DOHH2 (cell line): ENCODE data around the gene SIT1.

Experiments used
- H3F3A ChIP-seq: fragments of 200-600 bp; sonication (generic), shearing (Covaris generic); 2 replicates; pipeline ENCODE4 v1.6.0; 2016; ENCODE audit warnings: antibody characterized with exemption, mild to moderate bottlenecking; ENCODE audit not compliant: control insufficient read depth, insufficient read depth
- H3K27ac ChIP-seq: fragments of 200-600 bp; sonication (generic); 2 replicates; pipeline ENCODE4 v1.5.1; 2014; ENCODE audit warnings: low read depth, mild to moderate bottlenecking, low read length, moderate library complexity
- H3K27me3 ChIP-seq: fragments of 200-600 bp; sonication (generic); 2 replicates; pipeline ENCODE4 v1.6.1; 2014; ENCODE audit warnings: mild to moderate bottlenecking, low read length, mixed read lengths; ENCODE audit not compliant: control insufficient read depth
- H3K36me3 ChIP-seq: fragments of 200-600 bp; sonication (generic); 2 replicates; pipeline ENCODE4 v1.6.1; 2014; ENCODE audit warnings: mild to moderate bottlenecking, low read length, moderate library complexity, mixed read lengths; ENCODE audit not compliant: control insufficient read depth
- H3K4me1 ChIP-seq: fragments of 200-600 bp; sonication (generic); 2 replicates; pipeline ENCODE4 v1.6.1; 2014; ENCODE audit warnings: mild to moderate bottlenecking, low read length, mixed read lengths; ENCODE audit not compliant: control insufficient read depth
- H3K4me2 ChIP-seq: fragments of 200-600 bp; sonication (generic); 2 replicates; pipeline ENCODE4 v1.6.0; 2014; ENCODE audit warnings: mild to moderate bottlenecking, low read length, moderate library complexity
- H3K4me3 ChIP-seq: fragments of 200-600 bp; sonication (generic); 2 replicates; pipeline ENCODE4 v1.5.1; 2014; ENCODE audit warnings: mild to moderate bottlenecking, low read length, mixed read lengths
- H3K79me2 ChIP-seq: fragments of 200-600 bp; sonication (generic); 2 replicates; pipeline ENCODE4 v1.6.1; 2014; ENCODE audit warnings: mild to moderate bottlenecking, low read length, mixed read lengths; ENCODE audit not compliant: control insufficient read depth
- H3K9me2 ChIP-seq: fragments of 200-600 bp; sonication (generic); replicated peaks from 2 replicates; pipeline ENCODE4 v1.6.1; 2014; ENCODE audit warnings: mild to moderate bottlenecking, low read length, mixed read lengths; ENCODE audit not compliant: control insufficient read depth
- H3K9me3 ChIP-seq: fragments of 200-600 bp; sonication (generic); 2 replicates; pipeline ENCODE4 v1.6.1; 2014; ENCODE audit warnings: antibody characterized with exemption, low read length, mixed read lengths; ENCODE audit not compliant: control insufficient read depth, insufficient read depth
- H4K20me1 ChIP-seq: fragments of 200-600 bp; sonication (generic); 2 replicates; pipeline ENCODE4 v1.6.0; 2014; ENCODE audit warnings: low read depth, mild to moderate bottlenecking, antibody characterized with exemption, low read length, moderate library complexity; ENCODE audit not compliant: control insufficient read depth, insufficient read depth
- EZH2phosphoT487 ChIP-seq: fragments of 200-600 bp; sonication (generic); IDR thresholded peaks from 2 replicates; pipeline ENCODE4 v1.6.1; 2017; ENCODE audit warnings: borderline replicate concordance, mild to moderate bottlenecking, antibody characterized with exemption, low read length, moderate library complexity, mixed read lengths
- TF ChIP-seq, protein P1 (sequence below): fragments of 200-600 bp; sonication (generic); IDR thresholded peaks from one replicate; pipeline ENCODE4 v1.5.1; 2014; ENCODE audit warnings: antibody characterized with exemption, mild to moderate bottlenecking, low read depth, low read length; ENCODE audit not compliant: poor library complexity, severe bottlenecking

The SIT1 gene

DNA sequence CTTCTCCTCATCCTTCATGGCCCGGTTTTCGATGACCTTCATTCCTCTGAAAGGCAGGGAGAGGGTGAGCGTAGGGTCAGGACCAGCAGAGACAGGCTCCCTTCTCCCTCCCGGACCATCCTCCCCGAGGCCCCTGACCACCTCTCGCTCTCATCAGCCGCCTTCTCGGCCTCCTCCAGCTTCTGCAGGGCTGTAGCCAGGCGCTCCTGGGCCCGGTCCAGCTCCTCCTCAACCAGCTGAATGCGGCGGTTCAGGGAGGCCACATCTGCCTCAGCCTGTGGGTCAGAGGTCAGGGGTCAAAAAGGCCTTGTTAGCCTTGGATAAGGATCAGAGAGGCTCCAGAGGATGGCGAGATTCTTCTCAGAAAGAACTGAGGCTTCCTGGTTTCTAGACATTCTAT, 34.8 kb upstream of the SIT1 start:
- Histone ChIP-seq H3K9me3 (no peaks in the 10 kb centered on the region), H3K27me3 (no peaks in the 10 kb centered on the region), H3K27ac (no peak overlapping the region), H3K36me3 (no peaks in the 10 kb centered on the region), H3K9me2 (no peaks in the 10 kb centered on the region), H3K79me2 (no peaks in the 10 kb centered on the region), H3F3A (no peaks in the 10 kb centered on the region), H3K4me1 (peaks cover 52% of the 10 kb centered on the region), H3K4me2 (no peak overlapping the region), H3K4me3 (no peak overlapping the region), H4K20me1 (no peaks in the 10 kb centered on the region)
- no peak for TF ChIP-seq EZH2phosphoT487
- TF ChIP-seq, protein P1, sequence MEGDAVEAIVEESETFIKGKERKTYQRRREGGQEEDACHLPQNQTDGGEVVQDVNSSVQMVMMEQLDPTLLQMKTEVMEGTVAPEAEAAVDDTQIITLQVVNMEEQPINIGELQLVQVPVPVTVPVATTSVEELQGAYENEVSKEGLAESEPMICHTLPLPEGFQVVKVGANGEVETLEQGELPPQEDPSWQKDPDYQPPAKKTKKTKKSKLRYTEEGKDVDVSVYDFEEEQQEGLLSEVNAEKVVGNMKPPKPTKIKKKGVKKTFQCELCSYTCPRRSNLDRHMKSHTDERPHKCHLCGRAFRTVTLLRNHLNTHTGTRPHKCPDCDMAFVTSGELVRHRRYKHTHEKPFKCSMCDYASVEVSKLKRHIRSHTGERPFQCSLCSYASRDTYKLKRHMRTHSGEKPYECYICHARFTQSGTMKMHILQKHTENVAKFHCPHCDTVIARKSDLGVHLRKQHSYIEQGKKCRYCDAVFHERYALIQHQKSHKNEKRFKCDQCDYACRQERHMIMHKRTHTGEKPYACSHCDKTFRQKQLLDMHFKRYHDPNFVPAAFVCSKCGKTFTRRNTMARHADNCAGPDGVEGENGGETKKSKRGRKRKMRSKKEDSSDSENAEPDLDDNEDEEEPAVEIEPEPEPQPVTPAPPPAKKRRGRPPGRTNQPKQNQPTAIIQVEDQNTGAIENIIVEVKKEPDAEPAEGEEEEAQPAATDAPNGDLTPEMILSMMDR, result no peak

DNA sequence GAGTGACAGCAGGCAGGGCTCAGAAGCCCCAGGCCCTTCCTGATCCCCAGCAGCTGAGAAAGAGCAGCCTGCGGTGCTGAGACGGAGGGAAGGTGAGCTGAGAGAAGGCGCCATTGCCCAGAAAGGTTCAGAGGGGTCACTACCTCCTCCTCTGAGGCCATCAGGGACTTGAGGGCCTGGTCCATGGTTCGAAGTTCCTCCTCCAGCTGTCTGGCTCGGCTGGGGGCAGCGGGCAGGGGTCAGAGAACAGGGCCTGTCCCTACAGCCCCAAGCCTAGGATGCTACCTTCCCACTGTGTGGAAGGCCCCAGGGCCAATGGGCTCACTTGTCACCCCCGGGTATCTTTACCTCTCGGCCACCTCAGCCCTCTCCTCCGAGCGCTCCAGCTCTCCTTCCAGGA, 34.2 kb upstream of the SIT1 start:
- H3K4me1 ChIP-seq, result peaks cover 53% of the 10 kb centered on the region
- H3K27ac ChIP-seq, result no peak overlapping the region
- TF ChIP-seq, protein P1, result no peak
- no peak for TF ChIP-seq EZH2phosphoT487
- H3K36me3 ChIP-seq, result no peaks in the 10 kb centered on the region
- H4K20me1 ChIP-seq, result no peaks in the 10 kb centered on the region
- no peak overlapping the region for H3K4me2 ChIP-seq
- H3K9me3 ChIP-seq, result no peaks in the 10 kb centered on the region
- H3K4me3 ChIP-seq, result no peak overlapping the region
- H3F3A ChIP-seq, result no peaks in the 10 kb centered on the region
- H3K79me2 ChIP-seq, result no peaks in the 10 kb centered on the region
- H3K9me2 ChIP-seq, result no peaks in the 10 kb centered on the region
- no peaks in the 10 kb centered on the region for H3K27me3 ChIP-seq

DNA sequence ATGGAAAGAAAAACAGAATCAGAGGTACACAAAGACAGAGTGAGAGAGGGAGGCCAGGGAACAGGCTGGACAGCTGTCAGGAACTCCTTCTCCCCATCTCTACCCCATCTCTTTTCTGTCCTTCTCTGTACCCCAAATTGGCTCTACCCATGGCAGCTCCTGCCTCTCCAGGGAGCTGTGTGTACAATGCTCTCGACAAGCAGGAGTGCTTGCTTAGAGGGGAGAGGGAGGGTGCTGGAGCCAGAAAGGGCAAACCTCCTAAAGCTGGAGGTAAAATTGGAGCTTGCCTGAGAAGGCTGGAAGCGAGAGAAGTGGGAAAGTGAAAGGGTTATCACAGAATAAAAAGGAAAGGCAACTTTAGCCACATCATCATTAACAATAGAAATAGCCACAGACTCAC, 32.6 kb upstream of the SIT1 start:
- Histone ChIP-seq H4K20me1 (no peaks in the 10 kb centered on the region), H3K27me3 (no peaks in the 10 kb centered on the region), H3F3A (no peaks in the 10 kb centered on the region), H3K9me2 (no peaks in the 10 kb centered on the region), H3K4me1 (peaks cover 42% of the 10 kb centered on the region), H3K27ac (no peak overlapping the region), H3K4me2 (no peak overlapping the region), H3K36me3 (no peaks in the 10 kb centered on the region), H3K4me3 (no peak overlapping the region), H3K79me2 (no peaks in the 10 kb centered on the region), H3K9me3 (no peaks in the 10 kb centered on the region)
- no peak for TF ChIP-seq EZH2phosphoT487
- TF ChIP-seq, protein P1, result no peak
